ENCODE data around the gene PABPN1L.
A peak's percentile ranks its signal among the peaks of the same experiment; 100 is the strongest.

The PABPN1L gene

GRCh38 chr16:88866151-88866920 is at the start of gene PABPN1L:
Gene PABPN1L (minus strand): TSS chr16:88866660. CDS start chr16:88866606, 54 bp downstream.
- no peak for DNase-seq

GRCh38 chr16:88915639-88916327 is 49.3 kb upstream of the PABPN1L start:
- DNase-seq, result no peak

- DNase-seq, result no peak
These were observed 48.4 kb upstream of the PABPN1L start for GRCh38 chr16:88914750-88915368.

GRCh38 chr16:88913870-88914269 is 47.4 kb upstream of the PABPN1L start:
- DNase-seq, result no peak

- DNase-seq, result no peak
These were observed 46.6 kb upstream of the PABPN1L start for GRCh38 chr16:88913001-88913612.

- DNase-seq, result no peak
These were observed 46.1 kb upstream of the PABPN1L start for GRCh38 chr16:88912556-88912955.

GRCh38 chr16:88911946-88912310 is 45.5 kb upstream of the PABPN1L start:
- DNase-seq, result no peak

GRCh38 chr16:88911136-88911945 is 44.9 kb upstream of the PABPN1L start:
- peak in 1 of 2 donors; percentile 24 for DNase-seq

GRCh38 chr16:88910284-88911135 is 44.0 kb upstream of the PABPN1L start:
- no peak for DNase-seq

GRCh38 chr16:88909431-88910210 is 43.2 kb upstream of the PABPN1L start:
- DNase-seq, result no peak

- no peak for DNase-seq
These were observed 41.8 kb upstream of the PABPN1L start for GRCh38 chr16:88908307-88908706.

- DNase-seq, result no peak
These were observed 41.3 kb upstream of the PABPN1L start for GRCh38 chr16:88907768-88908167.

- DNase-seq, result no peak
These were observed 40.2 kb upstream of the PABPN1L start for GRCh38 chr16:88906535-88907105.

GRCh38 chr16:88906020-88906419 is 39.6 kb upstream of the PABPN1L start:
- no peak for DNase-seq

- DNase-seq, result no peak
These were observed 39.1 kb upstream of the PABPN1L start for GRCh38 chr16:88905563-88905962.

- DNase-seq, result no peak
These were observed 38.4 kb upstream of the PABPN1L start for GRCh38 chr16:88904676-88905365.

GRCh38 chr16:88903267-88903666 is 36.8 kb upstream of the PABPN1L start:
- DNase-seq, result no peak

- no peak for DNase-seq
These were observed 36.3 kb upstream of the PABPN1L start for GRCh38 chr16:88902744-88903143.

- no peak for DNase-seq
These were observed 35.4 kb upstream of the PABPN1L start for GRCh38 chr16:88901718-88902337.

All from CD4-positive, alpha-beta T cell treated with Interferon alpha-2 for 1 hour (primary cell).